Gastrocnemius medialis (tissue), 4 donors: ENCODE measurements around the gene CD79B. TPM values are rescaled to one million over a fixed set of nuclear protein-coding genes. Genes with fewer than 3 reads are reported as not detected.
A peak's percentile ranks its signal among the peaks of the same experiment; 100 is the strongest.

Experiments
- ATAC-seq, 2 donors: fragments of 150-250 bp; one replicate each; pipeline ENCODE4 v1.9.1; 2016
- DNase-seq, 2 donors: peaks; one replicate each; pipeline ENCODE4 v3.0.0-alpha.2; 2019
- H3K27ac ChIP-seq, 4 donors: fragments of 200-600 bp; sonication (generic); 1 replicate in 1 of 4; 2 replicates in 3 of 4; pipeline ENCODE4 v1.5.1; 2016 to 2018; ENCODE audit warnings: mild to moderate bottlenecking in 2 of 4, moderate library complexity in 1 of 4
- H3K27me3 ChIP-seq, 3 donors: fragments of 200-600 bp; sonication (generic) in 2 of 3; 1 replicate in 1 of 3; 2 replicates in 2 of 3; pipeline versions ENCODE4 v1.5.1 to v1.6.0; 2016 to 2019; ENCODE audit warnings: mild to moderate bottlenecking in 1 of 3, moderate library complexity in 1 of 3
- H3K36me3 ChIP-seq, 2 donors: fragments of 200-600 bp; sonication (generic) in 1 of 2; one replicate each; pipeline ENCODE4 v1.5.1; 2017 to 2018
- H3K4me1 ChIP-seq, 2 donors: fragments of 200-600 bp; sonication (generic) in 1 of 2; one replicate each; pipeline ENCODE4 v1.5.1; 2016 to 2017; ENCODE audit warnings: mild to moderate bottlenecking in 2 of 2
- H3K4me3 ChIP-seq, 4 donors: fragments of 200-600 bp; sonication (generic) in 3 of 4; 1 replicate in 1 of 4; 2 replicates in 3 of 4; pipeline ENCODE4 v1.5.1; 2016 to 2019; ENCODE audit warnings: mild to moderate bottlenecking in 2 of 4
- H3K9me3 ChIP-seq, 3 donors: fragments of 200-600 bp; sonication (generic) in 2 of 3; 1 replicate in 1 of 3; 2 replicates in 2 of 3; pipeline ENCODE4 v1.5.1; 2016 to 2019
- POLR2A ChIP-seq, 2 donors: fragments of 450-650 bp; IDR thresholded peaks; one replicate each; pipeline ENCODE4 v1.6.1; 2017; ENCODE audit warnings: antibody characterized with exemption in 2 of 2, mild to moderate bottlenecking in 2 of 2, moderate library complexity in 2 of 2
- in situ Hi-C, 4 donors: fragments of 200-750 bp; cut with MboI; loops; one replicate each; pipeline versions ENCODE4 v1.15.0 to v1.8.0; 2017; ENCODE audit warnings: low sequenced_read_pairs in 4 of 4
- intact Hi-C: fragments of 100-400 bp; cut with DNase I; formaldehyde crosslinking; loops from one replicate; pipeline ENCODE4 v1.15.1; 2023; ENCODE audit warnings: low total_unique reads
- total RNA-seq, 4 donors: library from RNA; depleted of rRNA; stranded (reverse); fragments of >200 nt; gene quantifications; one replicate each; pipeline versions ENCODE4 v1.1.0 to v1.2.3, GENCODE V29; 2016
- TF ChIP-seq, protein P1 (sequence below), 5 experiments: fragments of 450-650 bp in 3 of 5; fragments of 200-600 bp in 2 of 5; sonication (generic) in 2 of 5; IDR thresholded peaks in 4 of 5; conservative IDR thresholded peaks in 1 of 5; 1 replicate in 4 of 5; 2 replicates in 1 of 5; pipeline ENCODE4 v1.5.1; 2016 to 2019; ENCODE audit warnings: antibody characterized with exemption in 5 of 5, mild to moderate bottlenecking in 3 of 5, moderate library complexity in 3 of 5

Gene CD79B
- total RNA-seq, 4 donors from 2014 or later, result 2.2 to 5.1 (median 3.3) TPM

DNA sequence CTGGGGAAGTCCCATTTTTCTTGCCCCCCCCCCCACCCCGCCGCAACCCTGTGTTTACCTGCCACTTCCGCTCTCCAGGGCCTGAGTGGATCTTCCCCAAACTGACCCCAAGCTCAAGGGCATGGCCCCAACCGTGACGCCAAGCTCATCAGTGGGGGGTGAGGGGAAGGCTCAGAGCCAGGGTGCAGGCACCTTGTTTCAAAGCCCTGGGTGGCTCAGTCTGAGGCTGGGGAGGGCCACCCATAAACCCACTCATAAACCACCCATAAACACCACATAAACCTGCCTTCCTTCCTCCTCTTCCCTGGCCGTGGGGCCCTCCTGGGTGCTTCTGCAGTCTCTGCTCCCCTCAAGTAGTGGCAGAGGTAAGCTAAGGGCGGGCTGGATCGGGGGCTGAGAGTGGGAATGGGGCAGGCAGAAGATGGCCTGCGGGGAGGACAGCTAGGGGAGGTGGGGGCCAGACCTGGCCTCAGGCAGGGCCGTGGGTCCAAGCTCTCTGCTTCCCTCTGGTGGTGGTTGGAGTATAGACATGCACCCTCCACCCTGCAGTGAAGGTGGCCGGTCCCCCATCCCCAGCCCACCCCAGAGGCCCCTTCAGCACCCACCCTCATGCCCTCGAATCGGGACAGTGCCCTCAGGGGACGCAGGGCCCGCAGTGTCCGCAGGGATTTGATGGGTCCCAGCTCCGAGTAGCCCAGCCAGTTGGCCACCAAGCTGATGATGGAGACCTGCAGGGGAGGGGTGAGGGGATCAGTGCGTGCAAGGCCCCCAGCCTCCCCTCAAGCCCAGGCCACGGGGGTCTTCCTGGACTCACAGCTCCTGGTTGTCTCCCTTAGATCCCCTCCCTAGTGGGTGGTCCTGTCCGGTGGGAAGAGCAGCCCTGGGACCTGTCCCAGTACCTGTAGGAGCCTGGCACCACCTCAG is 14.6 kb upstream of the CD79B start:
- ATAC-seq (peak; percentile 34 to 47), DNase-seq (no peak)
- H3K27ac ChIP-seq, result peak overlapping the region; percentile 78 to 99 (median 88)
- peaks cover 0 to 33% of the 10 kb centered on the region in 2 donors for H3K36me3 ChIP-seq
- TF ChIP-seq, protein P1, sequence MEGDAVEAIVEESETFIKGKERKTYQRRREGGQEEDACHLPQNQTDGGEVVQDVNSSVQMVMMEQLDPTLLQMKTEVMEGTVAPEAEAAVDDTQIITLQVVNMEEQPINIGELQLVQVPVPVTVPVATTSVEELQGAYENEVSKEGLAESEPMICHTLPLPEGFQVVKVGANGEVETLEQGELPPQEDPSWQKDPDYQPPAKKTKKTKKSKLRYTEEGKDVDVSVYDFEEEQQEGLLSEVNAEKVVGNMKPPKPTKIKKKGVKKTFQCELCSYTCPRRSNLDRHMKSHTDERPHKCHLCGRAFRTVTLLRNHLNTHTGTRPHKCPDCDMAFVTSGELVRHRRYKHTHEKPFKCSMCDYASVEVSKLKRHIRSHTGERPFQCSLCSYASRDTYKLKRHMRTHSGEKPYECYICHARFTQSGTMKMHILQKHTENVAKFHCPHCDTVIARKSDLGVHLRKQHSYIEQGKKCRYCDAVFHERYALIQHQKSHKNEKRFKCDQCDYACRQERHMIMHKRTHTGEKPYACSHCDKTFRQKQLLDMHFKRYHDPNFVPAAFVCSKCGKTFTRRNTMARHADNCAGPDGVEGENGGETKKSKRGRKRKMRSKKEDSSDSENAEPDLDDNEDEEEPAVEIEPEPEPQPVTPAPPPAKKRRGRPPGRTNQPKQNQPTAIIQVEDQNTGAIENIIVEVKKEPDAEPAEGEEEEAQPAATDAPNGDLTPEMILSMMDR (IDR thresholded peaks at IDR 0.05 in 4 of 5, conservative IDR thresholded peaks at IDR 0.05 in 1 of 5), result peak; percentile 60 to 84 (median 79)
- TF ChIP-seq POLR2A (IDR thresholded peaks at IDR 0.05), result no peak
- H3K27me3 ChIP-seq, result no peaks in the 10 kb centered on the region
- peaks cover 45 to 49% of the 10 kb centered on the region in 2 donors for H3K4me1 ChIP-seq
- intact Hi-C loops (loop anchor here (1.0 to 2.0 kb wide), 2 partner anchors 28 to 45 kb away; partner anchors contain the start of gene GH1), in situ Hi-C loops (no loop called here)
- no peak overlapping the region for H3K4me3 ChIP-seq
- H3K9me3 ChIP-seq, result no peaks in the 10 kb centered on the region

DNA sequence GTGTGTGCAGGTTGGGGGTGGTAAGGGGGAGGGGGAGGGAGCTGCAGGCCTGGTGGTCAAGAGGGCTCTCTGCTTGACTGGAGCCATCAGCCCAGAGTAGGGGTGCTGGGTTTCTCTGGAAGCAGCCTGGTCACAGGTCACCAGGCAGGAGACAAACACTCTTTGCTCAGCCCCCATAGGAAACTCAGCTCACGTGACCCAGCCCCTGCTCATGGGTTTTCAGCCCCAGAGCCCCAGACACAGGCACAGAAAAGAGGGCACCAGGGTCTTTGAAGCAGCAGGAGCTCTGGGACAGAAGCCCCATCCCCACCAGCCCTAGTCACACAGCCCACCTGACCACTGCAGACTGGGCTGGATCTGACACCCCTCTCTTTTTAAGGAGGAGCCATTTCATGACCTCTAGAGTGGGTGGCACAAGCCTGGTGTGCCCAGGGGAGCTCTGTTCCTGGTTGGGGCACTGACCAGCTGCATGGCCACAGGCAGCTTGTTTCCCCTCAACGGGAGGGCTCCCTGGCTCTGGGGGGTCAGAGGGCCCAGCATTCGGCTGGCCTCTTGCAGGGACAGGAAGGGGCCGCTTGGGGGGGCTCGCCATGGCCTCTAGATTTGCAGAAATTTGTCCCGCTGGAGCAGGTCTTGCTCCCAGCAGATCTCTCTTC is 13.8 kb upstream of the CD79B start:
- Histone ChIP-seq H3K36me3 (peaks cover 0 to 41% of the 10 kb centered on the region in 2 donors), H3K27me3 (no peaks in the 10 kb centered on the region), H3K27ac (peak overlapping the region; percentile 78 to 99 (median 88)), H3K4me3 (no peak overlapping the region), H3K4me1 (peaks cover 40 to 48% of the 10 kb centered on the region in 2 donors), H3K9me3 (no peaks in the 10 kb centered on the region)
- no peak for DNase-seq
- no peak for ATAC-seq
- intact Hi-C loops (loop anchor here (2.0 kb wide), 1 partner anchor 27 kb away; the partner anchor contains the start of gene GH1), in situ Hi-C loops (no loop called here)
- no peak for TF ChIP-seq POLR2A (IDR thresholded peaks at IDR 0.05)
- TF ChIP-seq, protein P1 (IDR thresholded peaks at IDR 0.05 in 4 of 5, conservative IDR thresholded peaks at IDR 0.05 in 1 of 5), result no peak

DNA sequence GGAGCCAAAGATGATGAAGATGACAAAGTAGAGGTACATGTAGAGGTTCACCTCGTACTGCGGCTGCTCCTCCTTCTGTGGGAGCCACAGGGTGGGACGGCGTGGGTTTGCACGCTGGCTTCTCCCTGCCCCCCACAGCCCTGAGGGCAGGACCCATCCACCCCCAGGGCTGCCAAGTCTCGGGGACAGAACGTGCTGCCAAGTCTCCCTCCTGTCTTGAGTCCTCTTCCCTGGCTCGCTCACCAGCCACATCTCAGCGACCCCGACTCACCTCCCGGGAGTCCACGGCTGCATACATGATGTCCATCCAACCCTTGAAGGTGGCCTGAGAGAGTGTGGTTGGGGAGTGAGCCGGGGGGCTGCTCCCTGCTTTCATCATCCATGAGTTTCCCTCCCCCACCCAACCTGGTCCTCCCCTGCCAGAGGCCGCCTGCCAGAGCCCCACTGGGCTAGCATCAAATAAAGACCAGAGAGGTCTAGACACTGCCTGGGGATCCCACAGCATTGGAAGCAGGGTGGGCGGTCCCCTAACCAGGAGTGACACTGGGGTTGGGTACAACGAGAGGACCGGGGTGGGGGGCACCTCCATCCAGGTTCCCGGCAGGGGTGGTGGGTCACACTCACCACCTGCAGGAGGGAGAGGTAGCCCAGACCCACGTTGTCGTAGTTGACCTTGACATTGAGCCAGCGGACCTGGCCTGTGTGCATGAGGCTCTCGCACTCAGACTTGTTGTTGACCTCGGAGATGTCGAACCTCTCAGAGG is 12.8 kb upstream of the CD79B start:
- no peaks in the 10 kb centered on the region for H3K9me3 ChIP-seq
- H3K36me3 ChIP-seq, result peaks cover 0 to 51% of the 10 kb centered on the region in 2 donors
- peaks cover 30 to 38% of the 10 kb centered on the region in 2 donors for H3K4me1 ChIP-seq
- in situ Hi-C loops (no loop called here), intact Hi-C loops (no loop called here)
- DNase-seq (peak in 1 of 2 donors; percentile 82), ATAC-seq (peak; percentile 21 to 38)
- peak overlapping the region; percentile 78 to 99 (median 88) for H3K27ac ChIP-seq
- H3K4me3 ChIP-seq, result no peak overlapping the region
- TF ChIP-seq, protein P1 (IDR thresholded peaks at IDR 0.05 in 4 of 5, conservative IDR thresholded peaks at IDR 0.05 in 1 of 5), result no peak
- TF ChIP-seq POLR2A (IDR thresholded peaks at IDR 0.05), result no peak
- H3K27me3 ChIP-seq, result no peaks in the 10 kb centered on the region

DNA sequence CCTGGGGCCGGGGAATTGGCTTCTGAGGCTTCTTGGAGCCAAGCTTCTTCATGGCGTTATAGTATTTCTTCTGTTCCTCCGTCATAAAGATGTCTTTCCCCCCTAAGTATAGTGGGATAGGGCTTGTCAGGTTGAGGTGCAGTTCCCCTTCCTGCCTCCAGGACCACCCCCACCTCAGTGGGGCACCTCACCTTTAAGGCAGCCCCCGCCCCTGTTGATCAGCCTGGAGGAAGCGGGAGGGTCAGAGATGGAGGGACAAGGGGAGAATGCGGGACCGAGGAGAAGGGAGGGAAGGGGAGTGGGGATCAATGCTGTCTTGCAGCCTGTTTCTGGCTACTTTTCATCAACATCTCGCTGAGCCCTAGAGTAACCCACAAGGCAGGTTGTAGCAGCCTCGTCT is 11.6 kb upstream of the CD79B start:
- TF ChIP-seq, protein P1 (IDR thresholded peaks at IDR 0.05 in 4 of 5, conservative IDR thresholded peaks at IDR 0.05 in 1 of 5), result peak in 3 of 5 experiments; percentile 22 to 44 (median 29)
- TF ChIP-seq POLR2A (IDR thresholded peaks at IDR 0.05), result no peak
- Histone ChIP-seq H3K4me3 (no peak overlapping the region), H3K27me3 (no peaks in the 10 kb centered on the region), H3K4me1 (peaks cover 21 to 26% of the 10 kb centered on the region in 2 donors), H3K36me3 (peaks cover 0 to 58% of the 10 kb centered on the region in 2 donors), H3K9me3 (no peaks in the 10 kb centered on the region), H3K27ac (peak overlapping the region; percentile 78 to 99 (median 88))
- ATAC-seq, result no peak
- intact Hi-C loops, result no loop called here
- DNase-seq, result no peak
- in situ Hi-C loops, result no loop called here
